NCI-H1048 (cell line): ENCODE data around the gene EBF4.

Source experiments
- DNase-seq: peaks from one replicate; lab custom pipeline; 2025; lab: John Stamatoyannopoulos, UW

The EBF4 gene

GRCh38 chr20:2692036-2692885 lies at the start of gene EBF4:
EBF4 (plus strand) TSS chr20:2692780; CDS start chr20:2693646, 866 bp downstream.
- no peak for DNase-seq

- DNase-seq = no peak
These were observed 48.9 kb upstream of the EBF4 start for GRCh38 chr20:2643708-2644107.

- peak; percentile 84 for DNase-seq
These were observed 40.5 kb upstream of the EBF4 start, which contains the start of gene NOP56 for GRCh38 chr20:2651772-2652723. NOP56 (plus strand) TSS chr20:2652632; CDS start chr20:2652661, 29 bp downstream.

- DNase-seq = no peak
These were observed 39.6 kb upstream of the EBF4 start for GRCh38 chr20:2652724-2653555.

GRCh38 chr20:2653556-2654383 lies 38.8 kb upstream of the EBF4 start:
- no peak for DNase-seq

GRCh38 chr20:2654384-2654822 lies 38.2 kb upstream of the EBF4 start:
- no peak for DNase-seq

- DNase-seq = no peak
These were observed 37.7 kb upstream of the EBF4 start for GRCh38 chr20:2654831-2655230.

GRCh38 chr20:2655331-2656116 lies 37.1 kb upstream of the EBF4 start:
- DNase-seq = no peak

GRCh38 chr20:2656471-2657117 lies 36.0 kb upstream of the EBF4 start:
- DNase-seq = no peak

GRCh38 chr20:2657241-2657640 lies 35.3 kb upstream of the EBF4 start:
- no peak for DNase-seq

GRCh38 chr20:2657674-2658073 lies 34.9 kb upstream of the EBF4 start:
- DNase-seq = no peak

GRCh38 chr20:2658414-2659354 lies 33.9 kb upstream of the EBF4 start:
- no peak for DNase-seq

GRCh38 chr20:2659547-2659946 lies 33.0 kb upstream of the EBF4 start:
- no peak for DNase-seq

- DNase-seq = no peak
These were observed 29.2 kb upstream of the EBF4 start for GRCh38 chr20:2663364-2663886.

GRCh38 chr20:2663887-2664719 lies 28.5 kb upstream of the EBF4 start, which contains the start of gene IDH3B:
IDH3B (minus strand) TSS chr20:2664216; CDS start chr20:2664188, 28 bp downstream.
- DNase-seq = peak; percentile 64

GRCh38 chr20:2671977-2672376 lies 20.6 kb upstream of the EBF4 start:
- DNase-seq = no peak

- DNase-seq = no peak
These were observed 20.1 kb upstream of the EBF4 start for GRCh38 chr20:2672446-2672845.
